ENCODE results near the gene HEATR9.

HEATR9 gene

GRCh38 chr17:35855965-35856364, 12.7 kb downstream of the HEATR9 start:
- DNase-seq = no peak

GRCh38 chr17:35849469-35850348, 19.0 kb downstream of the HEATR9 start:
- peak; percentile 74 for DNase-seq

- DNase-seq = no peak
Measured at GRCh38 chr17:35847633-35848373, 20.9 kb downstream of the HEATR9 start.

GRCh38 chr17:35847006-35847405, 21.7 kb downstream of the HEATR9 start:
- no peak for DNase-seq

GRCh38 chr17:35846055-35846809, 22.5 kb downstream of the HEATR9 start:
- DNase-seq = no peak

- no peak for DNase-seq
Measured at GRCh38 chr17:35844547-35844946, 24.1 kb downstream of the HEATR9 start.

GRCh38 chr17:35843698-35844097, 25.0 kb downstream of the HEATR9 start:
- no peak for DNase-seq

GRCh38 chr17:35842239-35842638, 26.5 kb downstream of the HEATR9 start:
- DNase-seq = no peak

- no peak for DNase-seq
Measured at GRCh38 chr17:35841505-35841904, 27.2 kb downstream of the HEATR9 start.

GRCh38 chr17:35841101-35841500, 27.6 kb downstream of the HEATR9 start:
- no peak for DNase-seq

- no peak for DNase-seq
Measured at GRCh38 chr17:35825206-35825605, 43.5 kb downstream of the HEATR9 start.

GRCh38 chr17:35821308-35821707, 47.4 kb downstream of the HEATR9 start:
- DNase-seq = no peak

GRCh38 chr17:35819455-35819854, 49.2 kb downstream of the HEATR9 start:
- no peak for DNase-seq

GRCh38 chr17:35817196-35817595, 51.5 kb downstream of the HEATR9 start:
- no peak for DNase-seq

GRCh38 chr17:35816723-35817122, 52.0 kb downstream of the HEATR9 start:
- no peak for DNase-seq

- DNase-seq = no peak
Measured at GRCh38 chr17:35812456-35812855, 56.2 kb downstream of the HEATR9 start.

GRCh38 chr17:35811759-35812158, 56.9 kb downstream of the HEATR9 start:
- no peak for DNase-seq

- peak; percentile 27 for DNase-seq
Measured at GRCh38 chr17:35809855-35810461, 58.7 kb downstream of the HEATR9 start.

GRCh38 chr17:35808962-35809854, 59.5 kb downstream of the HEATR9 start, which contains the start of gene TAF15:
TAF15 (plus strand) TSS chr17:35809484; CDS start chr17:35809570, 86 bp downstream.
- DNase-seq = peak; percentile 100

GRCh38 chr17:35808240-35808961, 60.3 kb downstream of the HEATR9 start:
- no peak for DNase-seq

Data from NCI-H69 (cell line).